Transverse colon (tissue), 3 donors: ENCODE data around the gene LEP.

Experiments used
- CTCF ChIP-seq, 5 experiments: fragments of 200-600 bp in 3 of 5; fragments of 450-650 bp in 2 of 5; sonication (generic) in 3 of 5; IDR thresholded peaks; 1 replicate in 2 of 5; 2 replicates in 3 of 5; pipeline ENCODE4 v1.5.1; 2016 to 2017; ENCODE audit warnings: antibody characterized with exemption in 5 of 5, inconsistent platforms in 3 of 5, mild to moderate bottlenecking in 2 of 5, moderate library complexity in 1 of 5
- EP300 ChIP-seq: sonication (generic); formaldehyde crosslinking; IDR thresholded peaks from one replicate; pipeline ENCODE4 v1.6.1; 2017; ENCODE audit warnings: antibody characterized with exemption, low read depth
- POLR2A ChIP-seq: fragments of 450-650 bp; IDR thresholded peaks from one replicate; pipeline ENCODE4 v1.6.1; 2016; ENCODE audit warnings: antibody characterized with exemption, mild to moderate bottlenecking, moderate library complexity

- TF ChIP-seq CTCF (IDR thresholded peaks at IDR 0.05): no peak
- no peak for TF ChIP-seq POLR2A
- TF ChIP-seq EP300: no peak
Measured at GRCh38 chr7:128214463-128214862, 26.6 kb upstream of the LEP start.
